Caki2 (cell line): Measurements from ENCODE around the gene TRIM50. TPM values are rescaled to one million over a fixed set of nuclear protein-coding genes. Genes with fewer than 3 reads are reported as not detected.
"Not testable (repeated sequence)": the region's sequence is repeated elsewhere in the genome, so short reads cannot be mapped to it uniquely, and the experiment has no call there.

ENCODE experiments used
- DNase-seq: peaks from one replicate; pipeline ENCODE4 v3.0.0-alpha.2; 2015; ENCODE audit warnings: low read depth
- in situ Hi-C: cut with HindIII; loops from 2 replicates; pipeline ENCODE4 v1.10.0; 2016; ENCODE audit warnings: low sequenced_read_pairs, low pct_unique_long_range_greater_than_20kb, mixed read lengths
- total RNA-seq: library from RNA; depleted of rRNA; stranded (reverse); fragments of >200 nt; shearing (Covaris generic); gene quantifications from 2 replicates; pipeline ENCODE4 v1.2.3, GENCODE V29; 2014; ENCODE audit warnings: low replicate concordance; rRNA removed

The TRIM50 gene
- not detected in 2 replicates for total RNA-seq

DNA sequence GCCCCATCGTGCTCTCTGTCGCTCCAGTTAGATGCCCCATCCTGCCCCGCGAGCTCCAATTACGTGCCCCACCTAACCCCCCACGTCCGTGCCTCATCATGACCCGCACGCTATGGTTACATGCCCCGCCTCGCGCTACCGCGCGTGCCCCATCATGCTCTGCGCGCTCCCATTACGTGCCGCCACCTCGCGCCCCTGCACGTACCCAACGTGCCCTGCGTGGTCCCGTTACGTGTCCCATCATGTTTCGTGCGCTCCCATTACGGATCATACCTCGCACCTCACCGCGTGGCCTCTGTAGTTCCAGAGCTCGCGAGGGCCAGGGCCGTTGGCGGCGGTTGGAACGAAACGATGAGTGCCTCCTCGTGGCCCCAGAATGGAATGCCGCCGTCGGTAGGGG lies at the start of gene TRIM50, which contains the start of gene FKBP6:
TSS of gene TRIM50 (minus strand) at position 161 of the 400 bp plus-strand sequence. CDS start 3,295 bp downstream, outside the sequence.
TSS of gene FKBP6 (plus strand) at position 240 of the 400 bp plus-strand sequence. CDS start 268 bp downstream, outside the sequence.
- in situ Hi-C loops, DNase-seq: not testable (repeated sequence)

DNA sequence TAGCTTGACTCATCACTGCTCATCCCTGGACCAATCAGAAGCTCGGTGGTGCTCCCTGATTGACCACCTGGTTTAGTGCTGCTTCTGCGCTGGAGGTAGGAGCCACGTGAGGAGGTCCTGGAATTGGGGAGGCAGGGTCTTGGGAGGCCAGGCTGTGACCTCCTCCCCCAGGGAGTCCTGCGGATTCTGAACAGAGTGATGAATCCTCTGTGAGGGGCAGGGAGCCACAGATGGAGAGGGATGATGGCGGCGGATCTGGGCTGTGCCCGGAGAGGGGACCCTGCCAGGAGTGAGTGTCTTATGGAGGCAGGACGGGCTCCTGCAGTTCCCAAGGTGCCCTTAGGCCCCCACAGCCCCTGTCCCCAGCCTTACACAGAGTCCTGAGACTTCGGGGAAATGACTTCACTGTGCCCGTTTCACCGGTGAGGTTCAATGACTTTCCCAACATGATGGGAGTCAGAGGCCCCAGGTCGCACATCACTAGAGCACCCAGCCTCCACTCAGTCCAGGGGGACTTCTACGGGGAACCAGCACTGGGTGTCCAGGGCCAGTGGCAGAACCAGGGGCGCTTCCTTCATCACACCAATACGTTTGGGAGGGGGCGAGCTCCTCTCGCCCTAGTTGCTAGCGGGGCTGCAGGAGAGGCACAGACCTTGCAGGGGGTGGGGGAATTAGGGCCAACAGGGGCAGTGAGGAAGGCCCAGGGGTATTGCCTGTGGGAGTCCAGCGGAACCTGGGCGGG lies 49.0 kb upstream of the TRIM50 start:
- in situ Hi-C loops, result no loop called here
- DNase-seq, result no peak

DNA sequence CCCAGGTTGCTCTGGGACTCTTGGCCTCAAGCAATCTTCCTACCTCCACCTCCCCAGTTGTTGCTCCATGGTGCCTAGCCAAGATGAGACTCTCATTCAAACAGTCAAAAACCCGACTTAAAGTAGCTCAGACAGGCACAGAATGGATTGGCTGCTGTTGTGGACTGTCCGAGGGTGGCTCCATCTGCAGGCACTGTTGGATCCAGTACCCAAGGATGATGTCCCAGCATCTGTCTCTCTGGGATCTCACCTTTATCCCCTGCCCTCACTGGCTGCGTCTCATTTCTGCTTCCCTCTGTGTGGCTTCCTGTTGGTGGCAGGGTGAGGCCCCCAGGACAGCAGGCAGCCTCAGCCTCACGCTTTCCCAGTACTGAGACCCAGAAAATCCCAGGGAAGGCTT lies 48.4 kb upstream of the TRIM50 start:
- in situ Hi-C loops, result not testable (repeated sequence)

GRCh38 chr7:73373741-73374140 lies 45.9 kb upstream of the TRIM50 start:
- DNase-seq, result no peak
- in situ Hi-C loops, result no loop called here

More for the DNA sequence above, 48.4 kb upstream of the TRIM50 start:
- not testable (repeated sequence) for DNase-seq

- in situ Hi-C loops, result no loop called here
- no peak for DNase-seq
Observed at GRCh38 chr7:73369622-73370021, 41.7 kb upstream of the TRIM50 start.

DNA sequence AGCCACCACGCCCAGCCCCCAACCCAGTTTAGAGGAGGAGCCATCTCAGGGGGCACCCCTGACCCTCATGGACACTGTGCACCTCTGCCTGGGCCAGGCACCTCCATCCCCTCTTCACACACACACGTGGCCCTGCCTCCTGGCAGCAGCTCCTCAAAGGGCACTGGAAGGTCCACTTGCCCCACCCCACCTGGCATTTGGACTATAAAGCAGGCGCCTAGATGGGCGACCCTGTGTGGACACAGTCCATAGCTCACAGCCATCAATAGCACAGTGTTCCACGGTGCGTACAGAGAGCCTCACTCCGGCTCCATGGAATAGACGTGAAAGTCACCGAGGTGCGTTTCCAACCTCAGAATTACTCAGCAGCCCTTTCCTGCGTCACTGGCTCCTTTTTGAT lies 41.1 kb upstream of the TRIM50 start:
- DNase-seq, result no peak
- in situ Hi-C loops, result no loop called here

GRCh38 chr7:73366990-73367389 lies 39.1 kb upstream of the TRIM50 start:
- DNase-seq, result no peak
- in situ Hi-C loops, result no loop called here

- DNase-seq, result no peak
- in situ Hi-C loops, result no loop called here
Observed at GRCh38 chr7:73366127-73366526, 38.2 kb upstream of the TRIM50 start.

DNA sequence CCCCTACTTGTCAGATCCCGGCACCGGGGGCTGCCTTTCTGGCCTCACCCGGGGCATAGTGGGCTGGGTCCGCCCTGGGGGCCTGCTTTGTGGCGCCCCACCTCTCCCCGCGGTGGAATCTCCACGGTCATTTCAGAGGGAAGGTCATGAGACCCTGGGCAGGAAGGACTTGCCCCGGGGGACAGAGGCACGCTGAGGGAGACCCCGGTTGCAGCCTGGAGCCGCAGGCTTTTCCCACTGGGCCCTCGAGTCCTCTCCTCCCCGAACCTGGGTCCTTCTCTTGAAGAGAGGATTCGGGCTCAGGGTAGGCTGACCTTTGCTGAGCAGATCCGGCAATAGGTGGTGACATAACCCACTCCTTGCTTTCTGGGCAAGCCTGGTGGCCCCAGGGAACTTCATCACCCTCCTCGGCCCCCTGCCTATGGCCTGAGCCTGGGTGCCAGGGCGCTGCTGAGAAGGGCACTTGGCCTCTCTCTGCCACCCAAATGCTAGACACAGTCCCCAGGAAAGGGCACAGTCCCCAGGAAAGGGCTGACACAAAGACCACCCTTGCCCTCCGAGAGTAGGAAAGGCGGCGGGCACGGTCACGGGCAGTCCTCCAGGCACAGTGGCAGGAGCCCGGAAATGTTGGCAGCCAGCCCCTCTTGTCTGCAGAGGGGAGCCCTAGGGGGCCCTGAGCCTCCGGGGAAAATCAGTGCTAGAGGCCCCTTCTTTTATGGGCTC lies 36.3 kb upstream of the TRIM50 start:
- DNase-seq, result no peak
- in situ Hi-C loops, result no loop called here

DNA sequence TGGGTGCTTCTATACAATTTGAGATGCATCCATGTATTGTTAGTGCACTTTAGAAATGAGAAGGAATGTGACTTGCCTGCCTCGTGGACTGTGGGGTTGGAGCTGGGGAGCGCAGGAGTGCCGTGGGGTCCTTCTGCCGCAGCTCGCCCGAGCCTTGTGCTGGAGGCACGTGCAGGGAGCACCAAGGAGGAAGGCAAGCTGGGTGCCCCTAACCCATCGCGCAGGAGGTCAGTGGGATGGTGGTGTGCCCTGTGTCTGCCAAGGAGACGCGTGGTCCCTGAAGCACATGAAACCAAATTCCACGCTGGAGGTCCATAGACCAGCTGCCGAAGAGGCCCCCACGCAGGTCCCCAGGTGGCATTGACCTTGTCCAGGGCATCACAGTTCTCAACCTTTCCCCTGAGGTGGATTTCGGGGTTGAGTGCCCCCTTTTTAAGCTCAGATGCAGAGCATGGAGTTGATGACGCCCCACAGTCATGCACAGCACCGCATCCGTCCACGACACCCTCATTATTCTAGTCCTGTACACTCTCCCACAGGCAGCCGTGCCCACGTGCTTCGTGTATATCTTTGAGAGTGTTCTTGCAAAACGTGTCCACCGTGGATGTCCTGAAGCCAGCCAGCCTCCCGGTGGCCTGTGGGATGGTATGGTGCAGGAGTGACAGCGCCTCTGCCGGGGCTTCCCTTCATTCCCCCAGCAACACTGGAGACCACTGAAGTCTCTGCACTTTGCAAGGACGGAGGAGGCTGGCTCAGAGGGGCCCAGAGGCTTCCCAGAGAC lies 35.5 kb upstream of the TRIM50 start:
- in situ Hi-C loops, result no loop called here

DNA sequence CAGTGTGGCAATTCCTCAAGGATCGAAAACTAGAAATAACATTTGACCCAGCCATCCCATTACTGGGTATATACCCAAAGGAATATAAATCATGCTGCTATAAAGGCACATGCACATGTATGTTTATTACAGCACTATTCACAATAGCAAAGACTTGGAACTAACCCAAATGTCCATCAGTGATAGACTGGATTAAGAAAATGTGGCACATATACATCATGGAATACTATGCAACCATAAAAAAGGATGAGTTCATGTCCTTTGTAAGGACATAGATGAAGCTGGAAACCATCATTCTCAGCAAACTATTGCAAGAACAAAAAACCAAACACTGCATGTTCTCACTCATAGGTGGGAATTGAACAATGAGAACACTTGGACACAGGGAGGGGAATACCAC lies 32.7 kb upstream of the TRIM50 start:
- DNase-seq, in situ Hi-C loops: not testable (repeated sequence)

More for the DNA sequence above, 35.5 kb upstream of the TRIM50 start:
- no peak for DNase-seq

DNA sequence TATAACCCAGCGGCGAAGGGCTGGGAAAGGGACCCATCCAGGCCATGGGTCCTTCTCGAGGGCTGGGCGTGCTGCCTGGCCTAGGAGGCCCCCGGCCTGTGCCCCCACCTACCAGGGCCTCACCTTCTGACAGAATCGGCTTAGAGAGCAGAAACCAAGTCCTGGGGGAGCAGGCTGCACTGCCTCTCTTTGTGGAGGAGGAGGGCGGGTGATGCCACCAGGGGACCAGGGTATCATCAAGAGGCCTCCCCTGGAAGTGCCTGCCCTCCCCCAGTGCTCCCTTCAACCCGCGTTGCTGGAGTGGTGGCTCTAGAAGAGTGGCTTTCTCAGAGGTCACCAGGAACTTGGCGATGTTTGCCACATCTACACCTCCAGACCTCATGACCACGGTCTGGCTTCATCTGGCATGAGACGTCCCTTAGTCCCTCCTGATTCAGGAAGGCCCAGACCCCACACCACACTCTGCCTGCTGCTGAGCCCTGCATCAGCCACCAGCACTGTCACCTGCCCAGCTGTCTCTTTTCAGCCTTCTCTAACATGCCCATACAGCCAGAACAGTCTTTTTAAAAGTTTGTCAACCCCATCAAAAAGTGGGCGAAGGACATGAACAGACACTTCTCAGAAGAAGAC lies 32.0 kb upstream of the TRIM50 start:
- in situ Hi-C loops, result no loop called here
- DNase-seq, result no peak

- in situ Hi-C loops, result no loop called here
Observed at GRCh38 chr7:73359306-73359705, 31.4 kb upstream of the TRIM50 start.

GRCh38 chr7:73358590-73359275 lies 30.9 kb upstream of the TRIM50 start:
- no peak for DNase-seq
- in situ Hi-C loops, result no loop called here

More at GRCh38 chr7:73359306-73359705, 31.4 kb upstream of the TRIM50 start:
- DNase-seq, result no peak

GRCh38 chr7:73356159-73356558 lies 28.3 kb upstream of the TRIM50 start:
- no peak for DNase-seq
- in situ Hi-C loops, result no loop called here

- no peak for DNase-seq
- in situ Hi-C loops, result no loop called here
Observed at GRCh38 chr7:73354821-73355220, 26.9 kb upstream of the TRIM50 start.

GRCh38 chr7:73354196-73354595 lies 26.3 kb upstream of the TRIM50 start:
- in situ Hi-C loops, result no loop called here
- no peak for DNase-seq

DNA sequence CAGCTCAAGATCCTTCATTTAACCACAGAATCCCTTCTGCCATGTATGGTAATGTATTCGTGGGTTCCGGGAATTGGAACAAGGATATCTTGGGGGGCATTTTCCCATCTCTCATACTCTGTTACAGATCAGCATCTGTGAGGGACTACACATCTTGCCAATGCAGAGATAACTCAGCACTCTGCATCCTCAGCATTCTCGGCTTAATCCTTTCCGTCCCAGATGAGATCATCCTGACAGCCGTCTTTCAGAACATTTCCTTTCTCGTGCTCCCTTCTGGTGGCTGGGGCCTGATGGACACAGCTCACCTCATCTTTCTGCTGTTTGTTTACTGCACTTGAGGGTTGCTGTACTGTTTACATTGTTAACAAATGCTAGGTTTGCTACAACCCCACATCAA lies 25.4 kb upstream of the TRIM50 start:
- DNase-seq, result no peak
- in situ Hi-C loops, result no loop called here
